B cell (primary cell): ENCODE measurements around the gene PNCK.

Experiments used
- CTCF ChIP-seq: fragments of 200-600 bp; IDR thresholded peaks from one replicate; pipeline ENCODE4 v1.8.0; 2022; ENCODE audit warnings: antibody characterized with exemption, mild to moderate bottlenecking
- EZH2 ChIP-seq: IDR thresholded peaks from 2 replicates; pipeline ENCODE4 v1.6.1; 2012; ENCODE audit warnings: borderline replicate concordance, low read depth, mild to moderate bottlenecking, moderate library complexity, low read length; ENCODE audit not compliant: insufficient read depth, poor library complexity, severe bottlenecking

GRCh38 chrX:153627675-153628111 is 45.9 kb downstream of the PNCK start:
- TF ChIP-seq CTCF, result no peak
- no peak for TF ChIP-seq EZH2
